Frontal cortex (tissue), 1 donor: ENCODE measurements around the gene HTR3A. TPM values are rescaled to one million over a fixed set of nuclear protein-coding genes. Genes with fewer than 3 reads are reported as not detected.

Source experiments
- total RNA-seq: library from RNA; depleted of rRNA; stranded (reverse); fragments of >200 nt; gene quantifications from one replicate; pipeline ENCODE4 v1.2.3, GENCODE V29; 2014

The HTR3A gene
- total RNA-seq, 1 donor from 2014 or later: 1.2 TPM

Other genes starting within 250 kb of the HTR3A start
- gene ZW10, start 201.4 kb upstream of the HTR3A start, total RNA-seq: 12.6 TPM
- gene CLDN25, start 195.3 kb upstream of the HTR3A start, total RNA-seq: not detected
- 28.1 TPM for gene USP28, start 99.5 kb upstream of the HTR3A start, total RNA-seq
- 0.41 TPM for gene HTR3B, start 70.3 kb upstream of the HTR3A start, total RNA-seq
- gene ZBTB16, start 84.6 kb downstream of the HTR3A start, total RNA-seq: 3.7 TPM